SK-N-SH (cell line): ENCODE results near the gene FMNL2. TPM values are rescaled to one million over a fixed set of nuclear protein-coding genes. Genes with fewer than 3 reads are reported as not detected.

Experiments used
- CTCF ChIA-PET: fragments of 300-600, 350-600 bp; formaldehyde crosslinking; extraction: SDS; loops from one replicate; lab custom pipeline; 2021; lab: Yijun Ruan, JAX
- POLR2A ChIA-PET: fragments of 350-600 bp; sonication (Branson Sonifier 250); formaldehyde crosslinking; extraction: SDS; loops from one replicate; lab custom pipeline; 2020; ENCODE audit warnings: antibody characterized with exemption, inconsistent platforms; lab: Yijun Ruan, JAX
- DNase-seq: peaks from one replicate; pipeline ENCODE4 v3.0.0; 2012
- H2AFZ ChIP-seq: fragments of 200-600 bp; sonication (generic); 2 replicates; pipeline ENCODE4 v1.8.1; 2016; ENCODE audit warnings: antibody characterized with exemption, mild to moderate bottlenecking, low read depth
- H3F3A ChIP-seq: fragments of 200-600 bp; sonication (generic); replicated peaks from 2 replicates; pipeline ENCODE3; 2016; ENCODE audit warnings: antibody characterized with exemption, mild to moderate bottlenecking; ENCODE audit not compliant: insufficient read depth
- H3K27ac ChIP-seq, 2 experiments: fragments of 200-500 bp in 1 of 2; fragments of 200-600 bp in 1 of 2; sonication (Bioruptor generic) in 1 of 2; sonication (generic), shearing (Covaris generic) in 1 of 2; 2 replicates each; pipeline versions ENCODE4 v1.5.1 to v1.6.1; 2014 to 2016; ENCODE audit warnings: low read depth in 2 of 2, inconsistent platforms in 1 of 2, low read length in 1 of 2, mild to moderate bottlenecking in 1 of 2, mixed read lengths in 1 of 2
- H3K27me3 ChIP-seq: fragments of 200-600 bp; sonication (generic), shearing (Covaris generic); 2 replicates; pipeline ENCODE4 v1.6.1; 2016; ENCODE audit warnings: mixed run types; ENCODE audit not compliant: insufficient read depth
- H3K36me3 ChIP-seq, 2 experiments: fragments of 200-500 bp in 1 of 2; fragments of 200-600 bp in 1 of 2; sonication (Bioruptor generic) in 1 of 2; sonication (generic) in 1 of 2; replicated peaks in 1 of 2; 2 replicates each; pipeline versions ENCODE3 to v1.5.1; 2014 to 2016; ENCODE audit warnings: low read length in 1 of 2, mild to moderate bottlenecking in 1 of 2; ENCODE audit not compliant: insufficient read depth in 2 of 2, control insufficient read depth in 1 of 2
- H3K4me1 ChIP-seq, 2 experiments: fragments of 200-500 bp in 1 of 2; fragments of 200-600 bp in 1 of 2; sonication (Bioruptor generic) in 1 of 2; sonication (generic), shearing (Covaris generic) in 1 of 2; 2 replicates each; pipeline versions ENCODE4 v1.5.1 to v1.6.1; 2014 to 2016; ENCODE audit warnings: low read depth in 1 of 2, low read length in 1 of 2, mixed run types in 1 of 2; ENCODE audit not compliant: insufficient read depth in 2 of 2, control insufficient read depth in 1 of 2
- H3K4me2 ChIP-seq: fragments of 200-600 bp; sonication (generic), shearing (Covaris generic); 2 replicates; pipeline ENCODE4 v1.6.1; 2017; ENCODE audit warnings: mixed run types
- H3K4me3 ChIP-seq, 2 experiments: fragments of 200-500 bp in 1 of 2; fragments of 200-600 bp in 1 of 2; sonication (Bioruptor generic) in 1 of 2; sonication (generic), shearing (Covaris generic) in 1 of 2; 2 replicates each; pipeline versions ENCODE4 v1.5.1 to v1.8.1; 2014 to 2016; ENCODE audit warnings: low read depth in 2 of 2, inconsistent platforms in 1 of 2, low read length in 1 of 2, mild to moderate bottlenecking in 1 of 2, mixed read lengths in 1 of 2, moderate library complexity in 1 of 2
- H3K79me2 ChIP-seq: fragments of 200-600 bp; sonication (generic); 2 replicates; pipeline ENCODE4 v1.8.1; 2017; ENCODE audit warnings: mild to moderate bottlenecking; ENCODE audit not compliant: insufficient read depth
- H3K9ac ChIP-seq: fragments of 200-600 bp; sonication (generic); 2 replicates; pipeline ENCODE4 v1.6.1; 2017; ENCODE audit warnings: mixed run types
- H3K9me2 ChIP-seq: fragments of 200-600 bp; sonication (generic); 2 replicates; pipeline ENCODE4 v1.6.1; 2017; ENCODE audit warnings: mixed run types
- H3K9me3 ChIP-seq: fragments of 200-600 bp; sonication (generic); 2 replicates; pipeline ENCODE4 v1.6.1; 2017; ENCODE audit warnings: mixed run types, mild to moderate bottlenecking, moderate library complexity
- H4K20me1 ChIP-seq: fragments of 200-600 bp; sonication (generic); 2 replicates; pipeline ENCODE4 v1.6.1; 2017; ENCODE audit warnings: mild to moderate bottlenecking, mixed run types; ENCODE audit not compliant: insufficient read depth
- CTCF ChIP-seq: fragments of 200-600 bp; sonication (generic); IDR thresholded peaks from 2 replicates; pipeline ENCODE4 v1.6.1; 2017; ENCODE audit warnings: antibody characterized with exemption, mild to moderate bottlenecking, moderate library complexity
- ELF1 ChIP-seq: IDR thresholded peaks from 2 replicates; pipeline ENCODE4 v1.4.0; 2012
- EZH2phosphoT487 ChIP-seq: fragments of 200-600 bp; sonication (generic); IDR thresholded peaks from 2 replicates; pipeline ENCODE4 v1.6.1; 2017; ENCODE audit warnings: low read depth, mixed run types, mild to moderate bottlenecking, antibody characterized with exemption, moderate library complexity, borderline replicate concordance
- FOSL2 ChIP-seq: IDR thresholded peaks from 2 replicates; pipeline ENCODE4 v1.4.0; 2012; ENCODE audit warnings: low read depth, mild to moderate bottlenecking, moderate library complexity, borderline replicate concordance
- FOXJ3 ChIP-seq: sonication (generic); formaldehyde crosslinking; IDR thresholded peaks from 2 replicates; pipeline ENCODE4 v1.5.1; 2020; ENCODE audit warnings: mild to moderate bottlenecking, missing genetic modification reagents
- FOXM1 ChIP-seq: IDR thresholded peaks from 2 replicates; pipeline ENCODE4 v1.4.0; 2012; ENCODE audit warnings: low read depth, mild to moderate bottlenecking
- GATA2 ChIP-seq: sonication (generic); formaldehyde crosslinking; IDR thresholded peaks from 2 replicates; pipeline ENCODE4 v1.5.0; 2020; ENCODE audit warnings: mild to moderate bottlenecking, missing genetic modification reagents
- JUND ChIP-seq: IDR thresholded peaks from 2 replicates; pipeline ENCODE4 v1.4.0; 2012
- PBX3 ChIP-seq: IDR thresholded peaks from 2 replicates; pipeline ENCODE4; 2012
- RCOR1 ChIP-seq: fragments of 150-350 bp; IDR thresholded peaks from 2 replicates; pipeline ENCODE4 v1.6.1; 2017; ENCODE audit warnings: antibody characterized with exemption, low read length
- SIN3A ChIP-seq: IDR thresholded peaks from 2 replicates; pipeline ENCODE4 v1.6.1; 2012; ENCODE audit warnings: low read depth, mild to moderate bottlenecking, low read length, moderate library complexity, borderline replicate concordance
- TCF12 ChIP-seq: IDR thresholded peaks from 2 replicates; pipeline ENCODE4 v1.4.0; 2012
- TEAD4 ChIP-seq: IDR thresholded peaks from 2 replicates; pipeline ENCODE4 v1.4.0; 2012; ENCODE audit warnings: mild to moderate bottlenecking, borderline replicate concordance; ENCODE audit not compliant: insufficient read depth
- USF1 ChIP-seq: IDR thresholded peaks from 2 replicates; pipeline ENCODE4 v1.4.0; 2012; ENCODE audit warnings: low read depth, borderline replicate concordance
- USF2 ChIP-seq: fragments of 150-350 bp; IDR thresholded peaks from 2 replicates; pipeline ENCODE4 v1.6.1; 2017; ENCODE audit warnings: antibody characterized with exemption, low read length, low read depth, borderline replicate concordance
- YY1 ChIP-seq: IDR thresholded peaks from 2 replicates; pipeline ENCODE4 v1.4.0; 2012; ENCODE audit warnings: low read depth, mild to moderate bottlenecking
- WGBS: methylation state at CpG from one replicate; pipeline ENCODE4 v1.1.6; 2017; ENCODE audit warnings: low lambda C conversion rate; 5-methylcytosine and 5-hydroxymethylcytosine counted together
- polyA plus RNA-seq, 3 experiments: library from polyadenylated mRNA; depleted of rRNA; stranded (reverse); fragments of >200 nt; gene quantifications; 2 replicates each; pipeline ENCODE4 v1.2.3, GENCODE V29; 2012

FMNL2 gene
- polyA plus RNA-seq, 1 of the 3 experiments (the other 2 are of a cell fraction) = 14.5 TPM

- no peak overlapping the region for H3K4me2 ChIP-seq
- peaks cover 17% of the 10 kb centered on the region for H3K79me2 ChIP-seq
- no peaks in the 10 kb centered on the region for H3K36me3 ChIP-seq
- peaks cover 11% of the 10 kb centered on the region for H4K20me1 ChIP-seq
- no peaks in the 10 kb centered on the region for H3K9me2 ChIP-seq
- H3K27ac ChIP-seq = no peak overlapping the region
- CTCF ChIA-PET = interaction anchor here (0.6 kb wide), 1 partner anchor 17 kb away, joined by 3 read pairs; no protein-coding TSS in a partner anchor
- no peak overlapping the region for H3K9ac ChIP-seq
- H3F3A ChIP-seq = no peaks in the 10 kb centered on the region
- POLR2A ChIA-PET = no interaction called here
- 97% methylated on average over 3 of the region's 3 CpGs for WGBS
- no peaks in the 10 kb centered on the region for H3K9me3 ChIP-seq
- H3K4me3 ChIP-seq = no peak overlapping the region
- no peak for TF ChIP-seq TCF12
- no peak for TF ChIP-seq CTCF
- TF ChIP-seq JUND = no peak
- no peak for TF ChIP-seq GATA2 (CRISPR knock-in tag)
- no peak for TF ChIP-seq RCOR1
- no peak for TF ChIP-seq PBX3
- TF ChIP-seq USF1 = no peak
- no peak for TF ChIP-seq TEAD4
- TF ChIP-seq FOXM1 = no peak
- TF ChIP-seq, all 33 proteins: peak for 0
- no peak for DNase-seq
- H3K27me3 ChIP-seq = no peaks in the 10 kb centered on the region
- peaks cover under 1 to 4% of the 10 kb centered on the region in 2 experiments; a peak in 2 of 4 replicates for H3K4me1 ChIP-seq
- no peak overlapping the region for H2AFZ ChIP-seq
These were observed 105.5 kb downstream of the FMNL2 start for GRCh38 chr2:152440460-152440859.

GRCh38 chr2:152441961-152442360 lies 107.0 kb downstream of the FMNL2 start:
- H2AFZ ChIP-seq = no peak overlapping the region
- no peaks in the 10 kb centered on the region for H3K9me2 ChIP-seq
- peaks cover 20% of the 10 kb centered on the region for H4K20me1 ChIP-seq
- ChIA-PET POLR2A (no interaction called here), CTCF (no interaction called here)
- H3K9ac ChIP-seq = no peak overlapping the region
- H3K4me3 ChIP-seq = no peak overlapping the region
- no peaks in the 10 kb centered on the region for H3K36me3 ChIP-seq
- 92% methylated on average over 7 of the region's 7 CpGs for WGBS
- H3K9me3 ChIP-seq = no peaks in the 10 kb centered on the region
- no peak for TF ChIP-seq JUND
- TF ChIP-seq YY1 = no peak
- no peak for TF ChIP-seq FOXJ3 (CRISPR knock-in tag)
- TF ChIP-seq ELF1 = no peak
- TF ChIP-seq FOSL2 = no peak
- TF ChIP-seq SIN3A = no peak
- TF ChIP-seq EZH2phosphoT487 = no peak
- no peak for TF ChIP-seq PBX3
- no peak for TF ChIP-seq USF2
- no peak overlapping the region for H3K27ac ChIP-seq
- peaks cover 8% of the 10 kb centered on the region for H3F3A ChIP-seq
- peaks cover 10% of the 10 kb centered on the region for H3K79me2 ChIP-seq
- H3K4me2 ChIP-seq = no peak overlapping the region
- H3K4me1 ChIP-seq = peaks cover 7 to 11% of the 10 kb centered on the region in 2 experiments
- no peak for DNase-seq
- H3K27me3 ChIP-seq = no peaks in the 10 kb centered on the region
